ENCODE results near the gene PSMD5. TPM values are rescaled to one million over a fixed set of nuclear protein-coding genes. Genes with fewer than 3 reads are reported as not detected.

PSMD5 gene
- total RNA-seq, 1 donor from 2014 or later: 38.4 TPM

GRCh38 chr9:120875195-120875565 lies 32.5 kb upstream of the PSMD5 start:
- no peak for DNase-seq (ENCODE audit: low read depth)

- no peak for DNase-seq (ENCODE audit: low read depth)
These were observed 31.8 kb upstream of the PSMD5 start for GRCh38 chr9:120874226-120875194.

GRCh38 chr9:120873512-120873911 lies 30.8 kb upstream of the PSMD5 start:
- peak; percentile 90 for DNase-seq (ENCODE audit: low read depth)

GRCh38 chr9:120872791-120873502 lies 30.2 kb upstream of the PSMD5 start:
- no peak for DNase-seq (ENCODE audit: low read depth)

- DNase-seq (ENCODE audit: low read depth): no peak
These were observed 27.5 kb upstream of the PSMD5 start for GRCh38 chr9:120870206-120870605.

- DNase-seq (ENCODE audit: low read depth): no peak
These were observed 27.0 kb upstream of the PSMD5 start for GRCh38 chr9:120869726-120870125.

- DNase-seq (ENCODE audit: low read depth): no peak
These were observed 26.6 kb upstream of the PSMD5 start for GRCh38 chr9:120869360-120869687.

GRCh38 chr9:120868676-120869359 lies 26.1 kb upstream of the PSMD5 start:
- peak; percentile 87 for DNase-seq (ENCODE audit: low read depth)

- DNase-seq (ENCODE audit: low read depth): peak; percentile 73
These were observed 25.6 kb upstream of the PSMD5 start for GRCh38 chr9:120868339-120868675.

- no peak for DNase-seq (ENCODE audit: low read depth)
These were observed 25.1 kb upstream of the PSMD5 start for GRCh38 chr9:120867676-120868338.

GRCh38 chr9:120866651-120867050 lies 23.9 kb upstream of the PSMD5 start:
- DNase-seq (ENCODE audit: low read depth): no peak

- DNase-seq (ENCODE audit: low read depth): no peak
These were observed 23.1 kb upstream of the PSMD5 start for GRCh38 chr9:120865809-120866208.

GRCh38 chr9:120865176-120865575 lies 22.5 kb upstream of the PSMD5 start:
- DNase-seq (ENCODE audit: low read depth): no peak

- no peak for DNase-seq (ENCODE audit: low read depth)
These were observed 22.0 kb upstream of the PSMD5 start for GRCh38 chr9:120864719-120865118.

- no peak for DNase-seq (ENCODE audit: low read depth)
These were observed 21.1 kb upstream of the PSMD5 start for GRCh38 chr9:120863833-120864232.

- no peak for DNase-seq (ENCODE audit: low read depth)
These were observed 19.7 kb upstream of the PSMD5 start for GRCh38 chr9:120862452-120862851.

GRCh38 chr9:120861935-120862334 lies 19.2 kb upstream of the PSMD5 start:
- DNase-seq (ENCODE audit: low read depth): no peak

- no peak for DNase-seq (ENCODE audit: low read depth)
These were observed 17.4 kb upstream of the PSMD5 start for GRCh38 chr9:120860083-120860482.

GRCh38 chr9:120859361-120859760 lies 16.6 kb upstream of the PSMD5 start:
- no peak for DNase-seq (ENCODE audit: low read depth)

GRCh38 chr9:120857902-120858301 lies 15.2 kb upstream of the PSMD5 start:
- no peak for DNase-seq (ENCODE audit: low read depth)

- DNase-seq (ENCODE audit: low read depth): no peak
These were observed 14.8 kb upstream of the PSMD5 start for GRCh38 chr9:120857481-120857880.

GRCh38 chr9:120856700-120857099 lies 14.0 kb upstream of the PSMD5 start:
- no peak for DNase-seq (ENCODE audit: low read depth)
